Measurements from ENCODE around the gene MAMDC4. TPM values are rescaled to one million over a fixed set of nuclear protein-coding genes. Genes with fewer than 3 reads are reported as not detected.

Gene MAMDC4
- total RNA-seq, 2 experiments from 2014 or later, result 11.7 to 14.2 TPM

GRCh38 chr9:136854113-136854841 is 2.1 kb downstream of the MAMDC4 start:
- no peak overlapping the region for H3K27ac ChIP-seq (ENCODE audit: low read depth, low read length, poor library complexity, severe bottlenecking)
- CTCF ChIA-PET (ENCODE audit: unreplicated experiment), result no interaction called here
- H3K79me2 ChIP-seq (ENCODE audit: insufficient read depth, low read depth, low read length), result no peaks in the 10 kb centered on the region
- POLR2A ChIA-PET, result no interaction called here
- intact Hi-C loops (cut with micrococcal nuclease; ENCODE audit: unreplicated experiment), result no loop called here
- no peaks in the 10 kb centered on the region for H3K9me2 ChIP-seq (ENCODE audit: insufficient read depth, low read length)
- no peak overlapping the region for H3K4me2 ChIP-seq (ENCODE audit: low read length)
- DNase-seq (ENCODE audit: low spot score), result no peak
- H3K4me1 ChIP-seq (ENCODE audit: insufficient read depth, low read length, poor library complexity, severe bottlenecking), result peaks cover 6% of the 10 kb centered on the region
- H4K20me1 ChIP-seq (ENCODE audit: insufficient read depth, low read length), result no peaks in the 10 kb centered on the region
- no peak for TF ChIP-seq CTCF (conservative IDR thresholded peaks at IDR 0.05; ENCODE audit: low read length)
- TF ChIP-seq EZH2phosphoT487 (IDR thresholded peaks at IDR 0.05; ENCODE audit: borderline replicate concordance, low read depth, low read length), result no peak
- no peak overlapping the region for H3K4me3 ChIP-seq (ENCODE audit: low read depth, low read length, poor library complexity, severe bottlenecking)
- BruUV-seq (replicated peaks), result no TSS peak
- H2AFZ ChIP-seq (ENCODE audit: low read length), result no peak overlapping the region
- no peaks in the 10 kb centered on the region for H3K9me3 ChIP-seq (ENCODE audit: low read length)
- H3K36me3 ChIP-seq (ENCODE audit: insufficient read depth, low read length), result no peaks in the 10 kb centered on the region

GRCh38 chr9:136854842-136855460 is 2.8 kb downstream of the MAMDC4 start:
- no peak for DNase-seq (ENCODE audit: low spot score)
- CTCF ChIA-PET (ENCODE audit: unreplicated experiment), result no interaction called here
- no peak for TF ChIP-seq EZH2phosphoT487 (IDR thresholded peaks at IDR 0.05; ENCODE audit: borderline replicate concordance, low read depth, low read length)
- TF ChIP-seq CTCF (conservative IDR thresholded peaks at IDR 0.05; ENCODE audit: low read length), result no peak
- H3K79me2 ChIP-seq (ENCODE audit: insufficient read depth, low read depth, low read length), result no peaks in the 10 kb centered on the region
- intact Hi-C loops (cut with micrococcal nuclease; ENCODE audit: unreplicated experiment), result no loop called here
- peaks cover 2% of the 10 kb centered on the region for H3K4me1 ChIP-seq (ENCODE audit: insufficient read depth, low read length, poor library complexity, severe bottlenecking)
- no peak overlapping the region for H3K4me2 ChIP-seq (ENCODE audit: low read length)
- H3K27ac ChIP-seq (ENCODE audit: low read depth, low read length, poor library complexity, severe bottlenecking), result no peak overlapping the region
- no peaks in the 10 kb centered on the region for H3K36me3 ChIP-seq (ENCODE audit: insufficient read depth, low read length)
- H2AFZ ChIP-seq (ENCODE audit: low read length), result no peak overlapping the region
- no peaks in the 10 kb centered on the region for H3K9me2 ChIP-seq (ENCODE audit: insufficient read depth, low read length)
- no peaks in the 10 kb centered on the region for H4K20me1 ChIP-seq (ENCODE audit: insufficient read depth, low read length)
- no TSS peak for BruUV-seq (replicated peaks)
- H3K9me3 ChIP-seq (ENCODE audit: low read length), result no peaks in the 10 kb centered on the region
- H3K4me3 ChIP-seq (ENCODE audit: low read depth, low read length, poor library complexity, severe bottlenecking), result no peak overlapping the region
- POLR2A ChIA-PET, result no interaction called here

- no peaks in the 10 kb centered on the region for H3K9me2 ChIP-seq (ENCODE audit: insufficient read depth, low read length)
- no peak for DNase-seq (ENCODE audit: low spot score)
- H3K9me3 ChIP-seq (ENCODE audit: low read length), result no peaks in the 10 kb centered on the region
- H3K4me3 ChIP-seq (ENCODE audit: low read depth, low read length, poor library complexity, severe bottlenecking), result no peak overlapping the region
- no peak for TF ChIP-seq CTCF (conservative IDR thresholded peaks at IDR 0.05; ENCODE audit: low read length)
- TF ChIP-seq EZH2phosphoT487 (IDR thresholded peaks at IDR 0.05; ENCODE audit: borderline replicate concordance, low read depth, low read length), result no peak
- CTCF ChIA-PET (ENCODE audit: unreplicated experiment), result no interaction called here
- no peaks in the 10 kb centered on the region for H3K36me3 ChIP-seq (ENCODE audit: insufficient read depth, low read length)
- no TSS peak for BruUV-seq (replicated peaks)
- POLR2A ChIA-PET, result no interaction called here
- no peak overlapping the region for H3K4me2 ChIP-seq (ENCODE audit: low read length)
- no peak overlapping the region for H3K27ac ChIP-seq (ENCODE audit: low read depth, low read length, poor library complexity, severe bottlenecking)
- intact Hi-C loops (cut with micrococcal nuclease; ENCODE audit: unreplicated experiment), result no loop called here
- H3K4me1 ChIP-seq (ENCODE audit: insufficient read depth, low read length, poor library complexity, severe bottlenecking), result no peaks in the 10 kb centered on the region
- no peaks in the 10 kb centered on the region for H4K20me1 ChIP-seq (ENCODE audit: insufficient read depth, low read length)
- H3K79me2 ChIP-seq (ENCODE audit: insufficient read depth, low read depth, low read length), result no peaks in the 10 kb centered on the region
- H2AFZ ChIP-seq (ENCODE audit: low read length), result no peak overlapping the region
These were observed 3.4 kb downstream of the MAMDC4 start for GRCh38 chr9:136855461-136856078.
